ENCODE data around the gene PRTFDC1.

PRTFDC1 gene

DNA sequence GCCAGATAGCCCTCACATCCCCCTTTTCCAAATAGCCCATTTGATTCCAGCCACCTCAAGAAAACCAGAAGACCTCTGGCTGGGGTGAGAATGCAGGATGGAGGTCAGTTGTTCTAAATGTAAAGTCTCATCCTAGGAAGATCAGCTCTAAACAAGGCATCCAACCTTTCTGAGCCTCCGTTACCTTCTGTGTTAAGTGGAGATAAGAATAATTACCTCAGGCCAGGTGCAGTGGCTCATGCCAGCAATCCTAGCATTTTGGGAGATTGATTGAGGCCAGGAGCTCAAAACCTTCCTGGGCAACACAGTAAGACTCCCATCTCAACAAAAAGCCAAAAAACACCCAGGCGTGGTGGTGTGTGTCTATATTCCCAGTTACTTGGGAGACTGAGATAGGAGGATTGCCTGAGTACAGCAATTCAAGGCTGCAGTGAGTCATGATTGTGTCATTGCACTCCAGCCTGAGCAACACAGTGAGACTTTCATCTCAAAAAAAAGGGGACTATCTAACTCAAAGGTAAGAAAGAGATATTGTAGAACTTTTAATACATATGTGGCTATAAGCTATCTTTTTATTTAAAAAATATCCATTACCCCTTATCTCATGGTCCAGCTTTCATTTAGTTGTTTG lies 43.5 kb downstream of the PRTFDC1 start:
- no peak overlapping the region for H3K18ac ChIP-seq (ENCODE audit: low read depth in 1 of 2, low read length in 2 of 2)
- no peaks in the 10 kb centered on the region for H3K9me3 ChIP-seq (ENCODE audit: control insufficient read depth, low read length)
- H3K23ac ChIP-seq (ENCODE audit: low read length in 2 of 2): no peak overlapping the region
- H3K27ac ChIP-seq (ENCODE audit: low read length, poor library complexity, severe bottlenecking): no peak overlapping the region
- H3K27me3 ChIP-seq (ENCODE audit: control insufficient read depth in 1 of 2, insufficient read depth in 1 of 2, low read length in 2 of 2): no peaks in the 10 kb centered on the region
- no peak overlapping the region for H2BK12ac ChIP-seq (ENCODE audit: low read length in 2 of 2)
- H3K36me3 ChIP-seq (ENCODE audit: control insufficient read depth in 1 of 2, insufficient read depth in 2 of 2, low read depth in 1 of 2, low read length in 2 of 2): no peaks in the 10 kb centered on the region
- H3K79me1 ChIP-seq (replicated peaks; ENCODE audit: low read length, poor library complexity, severe bottlenecking): peaks cover 1% of the 10 kb centered on the region
- peak overlapping the region; percentile 3 for H2AK5ac ChIP-seq (ENCODE audit: low read length, severe bottlenecking)
- H4K91ac ChIP-seq (ENCODE audit: low read length): no peak overlapping the region
- no peak overlapping the region for H3K14ac ChIP-seq (ENCODE audit: low read length in 2 of 2)
- H3K4me2 ChIP-seq (ENCODE audit: low read length, poor library complexity, severe bottlenecking): no peak overlapping the region
- no peak overlapping the region for H2AFZ ChIP-seq (ENCODE audit: low read depth, low read length)
- H2BK120ac ChIP-seq (ENCODE audit: low read depth, low read length): no peak overlapping the region
- H2BK5ac ChIP-seq (ENCODE audit: low read depth, low read length, poor library complexity, severe bottlenecking): no peak overlapping the region
- H3K4me1 ChIP-seq (ENCODE audit: control insufficient read depth, insufficient read depth, low read depth, low read length): no peaks in the 10 kb centered on the region
- peak; percentile 82 for DNase-seq
- H3K4ac ChIP-seq (ENCODE audit: low read depth in 1 of 2, low read length in 2 of 2): no peak overlapping the region
- H3K9ac ChIP-seq (ENCODE audit: low read length): peak overlapping the region; percentile 35
- H3K4me3 ChIP-seq (ENCODE audit: insufficient read depth in 1 of 2, low read depth in 1 of 2, low read length in 2 of 2): no peak overlapping the region
- WGBS: 64% methylated on average over 2 of the region's 2 CpGs
- peak overlapping the region; percentile 44 for H2BK15ac ChIP-seq (ENCODE audit: low read depth, poor library complexity, severe bottlenecking)
- H4K8ac ChIP-seq (ENCODE audit: low read length): no peak overlapping the region

DNA sequence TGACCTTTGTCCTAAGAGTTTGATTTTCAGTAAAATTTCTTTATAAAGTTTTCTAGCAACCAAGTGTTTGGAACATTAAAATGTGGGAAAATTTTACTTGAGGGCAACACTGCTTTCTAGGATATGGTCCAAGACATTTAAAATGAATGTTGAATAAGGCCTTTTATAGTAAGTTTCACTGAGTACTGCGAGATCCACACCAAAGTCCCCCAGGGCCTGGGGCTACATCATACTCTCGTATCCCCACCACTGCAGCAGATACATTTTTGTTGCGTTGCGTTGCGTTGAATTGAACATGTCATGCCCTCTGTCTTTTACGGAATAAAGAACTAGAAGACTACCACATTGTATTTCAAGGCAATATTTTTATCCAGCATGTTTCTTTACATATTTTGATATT lies 44.5 kb downstream of the PRTFDC1 start:
- no peak overlapping the region for H3K4me2 ChIP-seq (ENCODE audit: low read length, poor library complexity, severe bottlenecking)
- H2BK5ac ChIP-seq (ENCODE audit: low read depth, low read length, poor library complexity, severe bottlenecking): no peak overlapping the region
- H2AK5ac ChIP-seq (ENCODE audit: low read length, severe bottlenecking): no peak overlapping the region
- H3K4ac ChIP-seq (ENCODE audit: low read depth in 1 of 2, low read length in 2 of 2): no peak overlapping the region
- H3K27ac ChIP-seq (ENCODE audit: low read length, poor library complexity, severe bottlenecking): no peak overlapping the region
- H3K14ac ChIP-seq (ENCODE audit: low read length in 2 of 2): no peak overlapping the region
- peaks cover 1% of the 10 kb centered on the region for H3K79me1 ChIP-seq (replicated peaks; ENCODE audit: low read length, poor library complexity, severe bottlenecking)
- H4K91ac ChIP-seq (ENCODE audit: low read length): no peak overlapping the region
- no peak overlapping the region for H3K23ac ChIP-seq (ENCODE audit: low read length in 2 of 2)
- no peak overlapping the region for H3K18ac ChIP-seq (ENCODE audit: low read depth in 1 of 2, low read length in 2 of 2)
- no peaks in the 10 kb centered on the region for H3K27me3 ChIP-seq (ENCODE audit: control insufficient read depth in 1 of 2, insufficient read depth in 1 of 2, low read length in 2 of 2)
- no peak overlapping the region for H3K9ac ChIP-seq (ENCODE audit: low read length)
- no peaks in the 10 kb centered on the region for H3K9me3 ChIP-seq (ENCODE audit: control insufficient read depth, low read length)
- H2AFZ ChIP-seq (ENCODE audit: low read depth, low read length): no peak overlapping the region
- H2BK15ac ChIP-seq (ENCODE audit: low read depth, poor library complexity, severe bottlenecking): no peak overlapping the region
- no peaks in the 10 kb centered on the region for H3K36me3 ChIP-seq (ENCODE audit: control insufficient read depth in 1 of 2, insufficient read depth in 2 of 2, low read depth in 1 of 2, low read length in 2 of 2)
- no peak overlapping the region for H2BK120ac ChIP-seq (ENCODE audit: low read depth, low read length)
- WGBS: 98% methylated on average over 6 of the region's 6 CpGs
- no peak for DNase-seq
- no peak overlapping the region for H4K8ac ChIP-seq (ENCODE audit: low read length)
- no peak overlapping the region for H2BK12ac ChIP-seq (ENCODE audit: low read length in 2 of 2)
- H3K4me1 ChIP-seq (ENCODE audit: control insufficient read depth, insufficient read depth, low read depth, low read length): no peaks in the 10 kb centered on the region
- H3K4me3 ChIP-seq (ENCODE audit: insufficient read depth in 1 of 2, low read depth in 1 of 2, low read length in 2 of 2): no peak overlapping the region

DNA sequence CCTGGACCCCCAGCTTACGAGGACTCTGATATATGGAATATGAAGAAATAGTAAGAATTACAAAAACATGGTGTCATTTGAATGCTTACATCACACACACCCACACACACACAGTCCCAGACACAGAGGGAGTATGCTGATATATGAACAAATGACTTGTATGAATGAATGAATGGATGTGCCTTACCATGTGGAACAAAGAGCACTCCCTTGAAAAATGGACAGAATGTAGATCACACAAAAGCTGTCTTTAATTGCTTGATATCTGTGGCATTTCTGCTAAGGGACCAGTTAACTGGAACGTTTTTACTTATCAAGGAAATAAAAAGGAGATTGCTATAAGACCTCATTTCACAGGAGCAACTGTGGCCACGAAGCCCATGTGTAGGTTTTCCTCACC lies 46.0 kb downstream of the PRTFDC1 start:
- H3K18ac ChIP-seq (ENCODE audit: low read depth in 1 of 2, low read length in 2 of 2): no peak overlapping the region
- no peak overlapping the region for H3K4ac ChIP-seq (ENCODE audit: low read depth in 1 of 2, low read length in 2 of 2)
- no peak overlapping the region for H3K27ac ChIP-seq (ENCODE audit: low read length, poor library complexity, severe bottlenecking)
- no peak overlapping the region for H2BK5ac ChIP-seq (ENCODE audit: low read depth, low read length, poor library complexity, severe bottlenecking)
- no peak overlapping the region for H2AFZ ChIP-seq (ENCODE audit: low read depth, low read length)
- H3K4me2 ChIP-seq (ENCODE audit: low read length, poor library complexity, severe bottlenecking): no peak overlapping the region
- no peaks in the 10 kb centered on the region for H3K27me3 ChIP-seq (ENCODE audit: control insufficient read depth in 1 of 2, insufficient read depth in 1 of 2, low read length in 2 of 2)
- H4K91ac ChIP-seq (ENCODE audit: low read length): no peak overlapping the region
- no peak overlapping the region for H3K9ac ChIP-seq (ENCODE audit: low read length)
- H3K9me3 ChIP-seq (ENCODE audit: control insufficient read depth, low read length): no peaks in the 10 kb centered on the region
- H2BK120ac ChIP-seq (ENCODE audit: low read depth, low read length): no peak overlapping the region
- H3K14ac ChIP-seq (ENCODE audit: low read length in 2 of 2): no peak overlapping the region
- 93% methylated on average over 2 of the region's 3 CpGs for WGBS
- no peak overlapping the region for H3K4me3 ChIP-seq (ENCODE audit: insufficient read depth in 1 of 2, low read depth in 1 of 2, low read length in 2 of 2)
- H3K79me1 ChIP-seq (replicated peaks; ENCODE audit: low read length, poor library complexity, severe bottlenecking): peaks cover 1% of the 10 kb centered on the region
- no peaks in the 10 kb centered on the region for H3K36me3 ChIP-seq (ENCODE audit: control insufficient read depth in 1 of 2, insufficient read depth in 2 of 2, low read depth in 1 of 2, low read length in 2 of 2)
- no peak overlapping the region for H2BK12ac ChIP-seq (ENCODE audit: low read length in 2 of 2)
- no peak overlapping the region for H3K23ac ChIP-seq (ENCODE audit: low read length in 2 of 2)
- no peak overlapping the region for H2BK15ac ChIP-seq (ENCODE audit: low read depth, poor library complexity, severe bottlenecking)
- no peak overlapping the region for H4K8ac ChIP-seq (ENCODE audit: low read length)
- H2AK5ac ChIP-seq (ENCODE audit: low read length, severe bottlenecking): no peak overlapping the region
- peaks cover 4% of the 10 kb centered on the region for H3K4me1 ChIP-seq (ENCODE audit: control insufficient read depth, insufficient read depth, low read depth, low read length)
- DNase-seq: no peak

DNA sequence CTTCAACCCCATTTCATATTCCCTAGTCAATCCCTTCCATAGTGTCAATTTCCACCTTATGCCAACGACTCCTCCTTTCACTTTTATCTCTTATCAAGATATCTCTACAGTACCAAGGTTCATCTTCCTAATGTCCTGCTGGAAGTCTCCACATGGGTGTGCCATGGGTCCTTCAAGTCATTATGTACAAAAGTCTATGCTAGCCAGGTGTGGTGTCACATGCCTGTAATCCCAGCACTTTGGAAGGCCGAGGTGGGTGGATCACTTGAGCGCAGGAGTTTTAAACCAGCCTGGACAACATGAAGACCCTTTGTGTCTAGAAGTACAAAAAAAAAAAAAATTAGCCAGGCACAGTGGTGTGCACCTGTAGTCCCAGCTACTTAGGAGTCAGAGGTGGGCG lies 47.6 kb downstream of the PRTFDC1 start:
- no peak overlapping the region for H2AK5ac ChIP-seq (ENCODE audit: low read length, severe bottlenecking)
- H3K4ac ChIP-seq (ENCODE audit: low read depth in 1 of 2, low read length in 2 of 2): no peak overlapping the region

More for the DNA sequence above, 47.6 kb downstream of the PRTFDC1 start:
- Histone ChIP-seq H3K27ac (ENCODE audit: low read length, poor library complexity, severe bottlenecking) (no peak overlapping the region), H3K4me1 (ENCODE audit: control insufficient read depth, insufficient read depth, low read depth, low read length) (peaks cover 5% of the 10 kb centered on the region), H3K14ac (ENCODE audit: low read length in 2 of 2) (no peak overlapping the region), H2AFZ (ENCODE audit: low read depth, low read length) (no peak overlapping the region), H3K27me3 (ENCODE audit: control insufficient read depth in 1 of 2, insufficient read depth in 1 of 2, low read length in 2 of 2) (no peaks in the 10 kb centered on the region), H3K79me1 (replicated peaks; ENCODE audit: low read length, poor library complexity, severe bottlenecking) (peaks cover 1% of the 10 kb centered on the region), H3K4me3 (ENCODE audit: insufficient read depth in 1 of 2, low read depth in 1 of 2, low read length in 2 of 2) (no peak overlapping the region), H4K91ac (ENCODE audit: low read length) (no peak overlapping the region), H3K9ac (ENCODE audit: low read length) (no peak overlapping the region), H4K8ac (ENCODE audit: low read length) (no peak overlapping the region), H3K18ac (ENCODE audit: low read depth in 1 of 2, low read length in 2 of 2) (no peak overlapping the region), H2BK12ac (ENCODE audit: low read length in 2 of 2) (no peak overlapping the region), H3K23ac (ENCODE audit: low read length in 2 of 2) (no peak overlapping the region), H3K36me3 (ENCODE audit: control insufficient read depth in 1 of 2, insufficient read depth in 2 of 2, low read depth in 1 of 2, low read length in 2 of 2) (no peaks in the 10 kb centered on the region), H2BK15ac (ENCODE audit: low read depth, poor library complexity, severe bottlenecking) (no peak overlapping the region), H2BK120ac (ENCODE audit: low read depth, low read length) (no peak overlapping the region), H3K4me2 (ENCODE audit: low read length, poor library complexity, severe bottlenecking) (no peak overlapping the region), H2BK5ac (ENCODE audit: low read depth, low read length, poor library complexity, severe bottlenecking) (no peak overlapping the region), H3K9me3 (ENCODE audit: control insufficient read depth, low read length) (no peaks in the 10 kb centered on the region)
- WGBS: 98% methylated on average over 4 of the region's 4 CpGs
- DNase-seq: no peak

Measured in mesenchymal stem cell (in vitro differentiated cells and primary cell).